Stimulated activated naive CD4-positive, alpha-beta T cell treated with Interleukin-2 at 50 U/mL for 16 hours (primary cell): ENCODE data around the gene CHD2.

Experiments used
- DNase-seq: peaks from one replicate; lab custom pipeline; 2025; lab: John Stamatoyannopoulos, UW

CHD2 gene

DNA sequence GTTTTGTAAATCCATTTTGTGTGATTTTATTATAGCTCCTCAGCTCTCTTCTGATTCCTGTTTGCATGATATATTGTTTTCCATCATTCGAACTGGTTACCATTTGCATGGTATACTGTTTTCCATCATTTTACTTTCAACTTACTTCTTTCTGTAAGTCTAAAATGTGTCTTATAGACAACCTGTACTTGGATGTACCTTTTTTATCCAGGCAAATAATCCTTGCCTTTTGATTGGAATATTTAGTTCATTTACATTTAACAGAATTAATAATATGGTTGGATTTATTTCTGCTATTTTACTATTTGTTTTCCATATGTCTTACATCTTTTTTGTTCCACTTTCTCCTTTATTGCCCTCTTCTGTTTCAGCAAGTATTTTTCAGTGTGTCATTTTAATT lies 62.8 kb downstream of the CHD2 start:
- no peak for DNase-seq

DNA sequence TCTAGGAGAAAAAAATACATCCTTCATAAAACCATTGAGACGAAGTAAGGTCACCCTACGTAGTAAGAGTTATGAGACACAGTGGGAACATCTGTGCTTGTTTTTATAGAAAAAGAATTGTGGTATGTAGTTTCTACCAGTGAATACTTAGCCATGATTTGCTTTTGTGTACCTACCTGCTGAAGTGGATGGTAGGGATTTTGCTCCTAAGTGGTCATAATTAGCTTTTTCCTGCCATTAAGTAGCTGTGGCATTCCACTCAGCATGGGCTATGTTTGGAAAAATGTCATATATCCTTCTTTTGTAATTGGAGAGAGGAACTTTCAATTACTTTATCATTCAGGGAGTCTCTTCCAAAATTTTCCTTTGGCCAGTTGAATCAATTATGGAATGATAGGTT lies 63.7 kb downstream of the CHD2 start:
- no peak for DNase-seq

GRCh38 chr15:92968926-92969651 lies 69.0 kb downstream of the CHD2 start:
- DNase-seq = no peak

DNA sequence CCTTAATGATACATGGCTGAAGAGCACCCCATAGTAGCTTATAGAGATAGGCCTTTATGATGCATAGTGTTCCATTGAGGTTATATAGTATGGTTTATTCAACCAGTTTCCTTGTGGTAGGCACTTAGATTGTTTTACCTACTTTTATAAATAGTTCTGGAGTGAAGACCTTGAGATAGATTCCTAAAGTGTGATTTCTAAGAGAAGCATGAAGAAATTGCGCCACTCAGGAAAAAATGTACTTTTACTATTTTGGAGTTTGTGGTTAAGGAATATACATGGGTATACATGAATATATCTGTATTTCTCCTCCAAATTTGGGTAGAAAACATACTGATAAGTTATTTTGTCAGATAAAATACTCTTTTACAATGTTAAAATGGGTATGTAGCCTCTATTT lies 70.5 kb downstream of the CHD2 start:
- DNase-seq = no peak

DNA sequence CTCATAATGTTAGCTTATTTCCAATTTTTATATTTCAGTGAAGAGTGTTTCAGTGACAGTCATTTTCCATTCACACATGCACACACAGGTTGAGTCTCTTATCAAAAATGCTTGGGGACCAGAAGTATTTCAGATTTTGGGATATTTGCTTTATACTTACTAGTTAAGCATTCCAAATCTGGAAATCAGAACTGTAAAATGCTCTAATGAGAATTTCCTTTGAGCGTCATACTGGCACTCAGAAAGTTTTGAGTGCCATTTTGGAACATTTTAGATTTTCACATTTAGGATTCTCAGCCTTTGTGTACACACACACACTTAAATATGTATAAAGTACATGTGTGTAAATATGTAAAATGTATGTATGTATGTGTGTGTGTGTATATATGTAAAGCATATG lies 71.0 kb downstream of the CHD2 start:
- no peak for DNase-seq

- no peak for DNase-seq
Measured at GRCh38 chr15:92971713-92972112, 71.6 kb downstream of the CHD2 start.

GRCh38 chr15:92974183-92974915 lies 74.2 kb downstream of the CHD2 start:
- no peak for DNase-seq

DNA sequence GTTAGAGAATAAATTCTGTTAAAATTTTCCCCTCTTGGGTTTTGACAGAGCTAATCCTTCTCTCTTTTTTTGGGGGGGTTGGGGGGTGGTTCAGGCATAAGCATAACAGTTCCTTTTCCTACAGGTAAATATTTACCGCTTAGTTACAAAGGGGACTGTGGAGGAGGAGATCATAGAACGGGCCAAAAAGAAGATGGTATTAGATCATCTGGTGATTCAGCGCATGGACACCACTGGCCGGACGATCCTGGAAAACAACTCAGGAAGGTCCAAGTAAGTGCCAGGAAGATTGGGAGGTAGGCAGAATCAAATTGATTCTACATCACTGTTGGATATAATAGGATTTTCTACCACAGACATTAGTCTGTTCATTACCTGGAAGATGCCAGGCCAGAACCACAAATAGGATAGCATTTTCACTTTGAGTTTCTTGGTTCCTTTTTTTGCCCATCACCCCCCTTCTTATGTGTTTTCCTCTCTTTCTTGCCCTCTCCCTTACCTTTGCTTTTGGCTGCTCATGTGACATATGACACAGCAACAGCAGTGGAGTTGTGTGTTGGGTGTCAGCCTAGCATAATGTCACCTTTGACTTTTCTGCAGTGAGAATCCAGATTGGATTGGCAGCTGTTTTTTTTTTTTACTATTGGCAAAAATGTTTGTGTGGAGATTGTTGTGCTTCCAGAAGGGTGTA lies 79.0 kb downstream of the CHD2 start:
- no peak for DNase-seq

DNA sequence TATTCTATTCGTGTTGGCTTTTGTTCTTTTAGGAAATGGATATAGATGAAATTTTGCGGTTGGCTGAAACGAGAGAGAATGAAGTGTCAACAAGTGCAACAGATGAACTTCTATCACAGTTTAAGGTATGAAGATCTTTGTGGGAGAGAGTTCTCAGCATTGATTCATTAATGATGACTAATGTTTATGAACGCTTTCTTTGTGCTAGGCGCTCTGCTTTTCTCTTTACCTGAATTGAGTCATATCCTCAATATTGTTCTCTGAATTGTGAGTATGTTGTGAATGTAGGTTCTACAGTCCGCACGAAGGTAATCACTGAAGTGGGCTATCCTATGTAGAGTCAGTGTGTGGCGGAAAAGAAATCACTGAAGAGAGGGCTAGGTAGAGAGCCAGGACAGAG lies 81.2 kb downstream of the CHD2 start:
- no peak for DNase-seq

DNA sequence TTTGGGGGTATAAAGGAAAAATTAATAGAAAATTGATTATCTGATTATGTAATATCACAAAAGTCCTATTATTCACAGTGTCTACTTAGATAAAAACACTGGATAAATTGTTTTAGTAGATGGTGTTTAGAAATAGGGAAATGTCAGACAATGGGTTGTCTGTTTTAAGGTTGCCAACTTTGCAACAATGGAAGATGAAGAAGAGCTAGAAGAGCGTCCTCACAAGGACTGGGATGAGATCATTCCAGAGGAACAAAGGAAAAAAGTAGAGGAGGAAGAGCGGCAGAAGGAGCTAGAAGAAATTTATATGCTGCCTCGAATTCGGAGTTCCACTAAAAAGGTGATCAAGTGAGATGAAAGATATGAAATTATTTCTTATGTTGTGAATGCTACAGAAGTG lies 84.0 kb downstream of the CHD2 start:
- DNase-seq = no peak

DNA sequence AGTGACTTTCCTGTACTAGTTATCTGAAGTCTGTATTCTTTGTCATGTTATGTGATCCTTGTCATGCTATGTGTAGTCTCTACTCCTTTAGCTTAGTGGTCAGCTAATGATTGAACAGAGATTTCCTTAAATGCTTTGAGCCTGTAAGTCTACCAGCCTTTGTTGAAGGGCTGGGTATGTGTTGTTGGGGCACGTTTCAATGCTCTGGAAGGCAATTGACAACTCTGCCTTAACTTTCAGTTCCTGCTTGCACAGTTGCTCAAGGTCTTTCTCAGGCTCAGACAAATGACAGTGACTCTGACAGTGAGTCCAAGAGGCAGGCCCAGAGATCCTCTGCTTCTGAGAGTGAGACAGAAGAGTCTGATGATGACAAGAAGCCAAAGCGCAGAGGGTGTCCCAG lies 89.3 kb downstream of the CHD2 start:
- no peak for DNase-seq

GRCh38 chr15:92990031-92990430 lies 89.9 kb downstream of the CHD2 start:
- DNase-seq = no peak

- DNase-seq = no peak
Measured at GRCh38 chr15:92992720-92993119, 92.6 kb downstream of the CHD2 start.

DNA sequence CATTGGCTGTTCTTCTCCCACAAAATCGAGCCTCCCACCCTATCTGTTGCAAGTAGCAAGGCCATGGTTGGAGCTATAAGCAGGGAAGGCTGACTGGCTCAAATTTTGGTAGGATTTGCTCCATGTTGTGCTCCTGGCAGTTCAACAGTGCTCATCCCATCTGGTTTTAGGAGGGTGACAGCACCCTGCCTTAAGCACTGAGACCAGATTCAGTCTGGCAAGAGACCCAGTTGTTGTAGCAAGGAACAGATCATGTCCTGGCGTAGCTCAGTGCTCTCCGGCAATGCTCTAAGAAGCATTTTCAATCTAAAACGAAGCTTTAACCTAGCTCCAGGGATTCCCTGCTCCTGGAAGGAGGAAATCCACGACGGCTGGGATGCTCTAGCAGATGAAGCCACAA lies 97.7 kb downstream of the CHD2 start:
- no peak for DNase-seq

DNA sequence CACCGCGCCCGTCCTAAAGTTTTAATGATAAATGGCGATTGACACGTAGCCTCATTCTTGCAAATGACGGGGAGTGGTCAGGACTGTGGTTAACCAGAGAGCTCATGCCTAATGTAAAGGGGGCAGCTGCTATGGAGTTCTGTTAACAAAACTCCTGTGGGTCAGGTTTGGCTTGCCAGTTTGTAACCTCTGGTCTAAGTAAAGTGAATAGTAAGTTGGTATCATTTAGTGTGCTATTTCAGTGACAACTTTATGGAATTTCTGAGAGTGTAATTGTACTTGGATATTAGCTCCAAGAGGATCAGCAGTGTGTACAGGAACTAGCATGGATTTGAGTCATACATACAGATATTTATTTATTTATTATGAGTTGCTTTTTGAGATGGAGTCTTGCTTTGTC lies 101.0 kb downstream of the CHD2 start:
- DNase-seq = no peak

DNA sequence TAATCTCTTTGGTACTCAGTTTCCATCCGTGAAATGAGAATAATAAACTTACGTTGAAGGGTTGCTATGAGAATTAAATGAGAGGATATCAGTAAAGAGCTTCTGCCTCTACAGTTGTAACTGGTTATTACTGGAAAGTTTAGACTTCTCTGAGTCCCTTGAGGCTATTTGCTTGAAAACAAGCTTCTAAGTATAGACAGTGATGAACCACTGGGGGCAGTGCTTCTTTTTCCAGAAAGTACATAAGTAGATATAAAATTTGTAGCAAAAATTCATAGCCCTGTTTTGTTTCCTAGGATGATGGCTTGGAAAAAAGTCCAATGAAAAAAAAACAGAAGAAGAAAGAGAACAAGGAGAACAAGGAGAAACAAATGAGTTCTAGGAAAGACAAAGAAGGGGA lies 101.8 kb downstream of the CHD2 start:
- no peak for DNase-seq

DNA sequence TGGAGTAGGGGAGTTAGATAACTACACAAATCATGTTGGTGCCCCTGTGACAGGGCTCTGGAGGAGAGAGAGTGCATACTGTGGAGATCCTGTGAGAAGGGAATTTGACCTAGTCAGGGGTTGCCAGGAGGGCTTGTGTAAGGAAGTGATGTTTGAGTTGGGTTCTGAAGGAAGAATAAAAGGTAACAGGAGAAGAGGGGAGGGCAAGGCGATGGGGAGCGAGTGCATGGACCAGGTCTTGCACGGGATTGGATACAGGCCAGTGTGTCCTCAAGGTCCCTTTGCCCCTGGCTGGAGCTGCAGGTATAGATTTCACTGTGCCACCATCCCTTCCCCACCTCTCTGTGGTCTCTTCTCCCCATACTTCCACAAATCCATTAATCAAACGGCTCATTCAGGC lies 105.0 kb downstream of the CHD2 start:
- DNase-seq = no peak

GRCh38 chr15:93007994-93008393 lies 107.9 kb downstream of the CHD2 start:
- DNase-seq = no peak

- no peak for DNase-seq
Measured at GRCh38 chr15:93012786-93013185, 112.7 kb downstream of the CHD2 start.

- no peak for DNase-seq
Measured at GRCh38 chr15:93017526-93017925, 117.4 kb downstream of the CHD2 start.

DNA sequence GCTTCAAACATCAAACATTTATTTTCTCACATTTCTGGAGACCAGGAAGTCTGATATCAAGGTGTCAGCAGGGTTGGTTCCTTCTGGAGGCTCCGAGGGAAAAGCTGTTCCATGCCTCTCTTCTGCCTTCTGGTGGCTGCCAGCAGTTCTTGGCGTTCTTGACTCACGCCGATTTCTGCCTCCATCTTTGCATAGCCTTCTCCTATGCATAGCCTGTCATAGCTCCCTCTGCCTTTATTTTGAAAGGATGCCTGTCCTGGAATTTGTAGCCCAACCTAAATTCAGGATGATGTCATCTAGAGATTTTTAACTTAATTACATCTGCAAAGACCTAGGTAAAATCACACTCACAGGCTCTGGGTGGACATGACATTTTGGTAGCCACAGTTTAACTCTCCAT lies 118.5 kb downstream of the CHD2 start:
- DNase-seq = no peak

- no peak for DNase-seq
Measured at GRCh38 chr15:93019090-93019489, 119.0 kb downstream of the CHD2 start.

GRCh38 chr15:93019971-93020370 lies 119.8 kb downstream of the CHD2 start:
- no peak for DNase-seq
